Liver (tissue), 3 donors: ENCODE results near the gene EIF1AD.

Experiments used
- ATF3 ChIP-seq: IDR thresholded peaks from 2 replicates; pipeline ENCODE4 v1.6.1; 2016; ENCODE audit warnings: antibody characterized with exemption
- CTCF ChIP-seq: fragments of 150-350 bp; IDR thresholded peaks from 2 replicates; pipeline ENCODE4 v1.5.1; 2017; ENCODE audit warnings: improper control_type of control experiment, low read depth, low read length; ENCODE audit not compliant: missing input control
- EGR1 ChIP-seq, 2 donors: IDR thresholded peaks; 2 replicates each; pipeline ENCODE4 v1.6.1; 2016 to 2018; ENCODE audit warnings: antibody characterized with exemption in 2 of 2, low read depth in 2 of 2
- GABPA ChIP-seq, 2 donors: IDR thresholded peaks in 1 of 2; conservative IDR thresholded peaks in 1 of 2; 2 replicates each; pipeline ENCODE4 v1.6.1; 2016; ENCODE audit warnings: antibody characterized with exemption in 2 of 2, mild to moderate bottlenecking in 1 of 2, moderate library complexity in 1 of 2
- MAX ChIP-seq: IDR thresholded peaks from 2 replicates; pipeline ENCODE4 v1.6.1; 2016; ENCODE audit warnings: antibody characterized with exemption
- NR2F2 ChIP-seq: IDR thresholded peaks from 2 replicates; pipeline ENCODE4 v1.6.1; 2016; ENCODE audit warnings: antibody characterized with exemption
- RAD21 ChIP-seq, 2 donors: IDR thresholded peaks; 2 replicates each; pipeline ENCODE4 v1.6.1; 2016; ENCODE audit warnings: antibody characterized with exemption in 2 of 2, mild to moderate bottlenecking in 2 of 2
- RXRA ChIP-seq, 2 donors: IDR thresholded peaks; 2 replicates each; pipeline ENCODE4 v1.6.1; 2017 to 2018; ENCODE audit warnings: antibody characterized with exemption in 2 of 2, mild to moderate bottlenecking in 1 of 2
- SP1 ChIP-seq: IDR thresholded peaks from 2 replicates; pipeline ENCODE4 v1.6.1; 2018; ENCODE audit warnings: antibody characterized with exemption, mild to moderate bottlenecking
- TAF1 ChIP-seq: conservative IDR thresholded peaks from 2 replicates; pipeline ENCODE4 v1.6.1; 2016; ENCODE audit warnings: antibody characterized with exemption, mild to moderate bottlenecking
- YY1 ChIP-seq: IDR thresholded peaks from 2 replicates; pipeline ENCODE4 v1.6.1; 2016; ENCODE audit warnings: antibody characterized with exemption, mild to moderate bottlenecking
- TF ChIP-seq, protein P1 (sequence below): IDR thresholded peaks from 2 replicates; pipeline ENCODE4 v1.6.1; 2016; ENCODE audit warnings: antibody characterized with exemption, mild to moderate bottlenecking
- TF ChIP-seq, protein P2 (sequence below): IDR thresholded peaks from 2 replicates; pipeline ENCODE4 v1.6.1; 2016; ENCODE audit warnings: antibody characterized with exemption
- donor health status: healthy.
- donor health status: healthy.

DNA sequence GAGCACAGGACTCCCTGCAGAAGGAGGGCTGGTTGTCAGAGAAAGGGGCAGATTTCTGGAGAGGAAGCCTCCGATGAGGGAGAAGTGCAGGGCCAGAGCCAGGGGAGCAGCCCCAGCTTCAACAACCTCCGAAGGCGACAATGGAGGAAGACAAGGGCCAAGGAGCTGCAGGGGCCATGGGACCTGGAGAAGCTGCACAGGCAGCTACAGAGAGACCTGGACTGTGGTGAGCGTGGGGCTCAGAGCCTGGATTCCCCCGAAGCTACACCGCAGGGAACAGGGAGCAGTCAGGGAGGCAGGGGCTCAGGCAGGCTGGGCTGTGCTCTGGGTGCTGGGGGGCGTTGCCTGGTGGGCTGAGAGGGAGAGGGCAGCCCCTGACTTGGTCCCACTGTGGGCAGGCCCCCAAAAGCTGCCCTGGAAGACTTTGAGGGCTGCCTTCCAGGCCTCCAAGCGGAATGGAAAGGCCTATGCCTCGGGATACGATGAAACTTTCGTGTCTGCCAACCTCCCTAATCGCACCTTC is 54.3 kb downstream of the EIF1AD start:
- TF ChIP-seq RAD21 (IDR thresholded peaks at IDR 0.05) (no peak), SP1 (no peak), CTCF (no peak), MAX (no peak), TAF1 (no peak), YY1 (no peak), GABPA (IDR thresholded peaks at IDR 0.05 in 1 of 2, conservative IDR thresholded peaks at IDR 0.05 in 1 of 2) (no peak), ATF3 (no peak), EGR1 (IDR thresholded peaks at IDR 0.05; ENCODE audit: low read depth in 2 of 2) (no peak), NR2F2 (no peak), RXRA (IDR thresholded peaks at IDR 0.05) (no peak)
- TF ChIP-seq, protein P1, sequence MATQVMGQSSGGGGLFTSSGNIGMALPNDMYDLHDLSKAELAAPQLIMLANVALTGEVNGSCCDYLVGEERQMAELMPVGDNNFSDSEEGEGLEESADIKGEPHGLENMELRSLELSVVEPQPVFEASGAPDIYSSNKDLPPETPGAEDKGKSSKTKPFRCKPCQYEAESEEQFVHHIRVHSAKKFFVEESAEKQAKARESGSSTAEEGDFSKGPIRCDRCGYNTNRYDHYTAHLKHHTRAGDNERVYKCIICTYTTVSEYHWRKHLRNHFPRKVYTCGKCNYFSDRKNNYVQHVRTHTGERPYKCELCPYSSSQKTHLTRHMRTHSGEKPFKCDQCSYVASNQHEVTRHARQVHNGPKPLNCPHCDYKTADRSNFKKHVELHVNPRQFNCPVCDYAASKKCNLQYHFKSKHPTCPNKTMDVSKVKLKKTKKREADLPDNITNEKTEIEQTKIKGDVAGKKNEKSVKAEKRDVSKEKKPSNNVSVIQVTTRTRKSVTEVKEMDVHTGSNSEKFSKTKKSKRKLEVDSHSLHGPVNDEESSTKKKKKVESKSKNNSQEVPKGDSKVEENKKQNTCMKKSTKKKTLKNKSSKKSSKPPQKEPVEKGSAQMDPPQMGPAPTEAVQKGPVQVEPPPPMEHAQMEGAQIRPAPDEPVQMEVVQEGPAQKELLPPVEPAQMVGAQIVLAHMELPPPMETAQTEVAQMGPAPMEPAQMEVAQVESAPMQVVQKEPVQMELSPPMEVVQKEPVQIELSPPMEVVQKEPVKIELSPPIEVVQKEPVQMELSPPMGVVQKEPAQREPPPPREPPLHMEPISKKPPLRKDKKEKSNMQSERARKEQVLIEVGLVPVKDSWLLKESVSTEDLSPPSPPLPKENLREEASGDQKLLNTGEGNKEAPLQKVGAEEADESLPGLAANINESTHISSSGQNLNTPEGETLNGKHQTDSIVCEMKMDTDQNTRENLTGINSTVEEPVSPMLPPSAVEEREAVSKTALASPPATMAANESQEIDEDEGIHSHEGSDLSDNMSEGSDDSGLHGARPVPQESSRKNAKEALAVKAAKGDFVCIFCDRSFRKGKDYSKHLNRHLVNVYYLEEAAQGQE: no peak
- TF ChIP-seq, protein P2, sequence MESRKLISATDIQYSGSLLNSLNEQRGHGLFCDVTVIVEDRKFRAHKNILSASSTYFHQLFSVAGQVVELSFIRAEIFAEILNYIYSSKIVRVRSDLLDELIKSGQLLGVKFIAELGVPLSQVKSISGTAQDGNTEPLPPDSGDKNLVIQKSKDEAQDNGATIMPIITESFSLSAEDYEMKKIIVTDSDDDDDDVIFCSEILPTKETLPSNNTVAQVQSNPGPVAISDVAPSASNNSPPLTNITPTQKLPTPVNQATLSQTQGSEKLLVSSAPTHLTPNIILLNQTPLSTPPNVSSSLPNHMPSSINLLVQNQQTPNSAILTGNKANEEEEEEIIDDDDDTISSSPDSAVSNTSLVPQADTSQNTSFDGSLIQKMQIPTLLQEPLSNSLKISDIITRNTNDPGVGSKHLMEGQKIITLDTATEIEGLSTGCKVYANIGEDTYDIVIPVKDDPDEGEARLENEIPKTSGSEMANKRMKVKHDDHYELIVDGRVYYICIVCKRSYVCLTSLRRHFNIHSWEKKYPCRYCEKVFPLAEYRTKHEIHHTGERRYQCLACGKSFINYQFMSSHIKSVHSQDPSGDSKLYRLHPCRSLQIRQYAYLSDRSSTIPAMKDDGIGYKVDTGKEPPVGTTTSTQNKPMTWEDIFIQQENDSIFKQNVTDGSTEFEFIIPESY: no peak
